Progenitor cell of endocrine pancreas (in vitro differentiated cells): ENCODE results near the gene EARS2. TPM values are rescaled to one million over a fixed set of nuclear protein-coding genes. Genes with fewer than 3 reads are reported as not detected.

Experiments used
- DNase-seq: peaks from one replicate; pipeline ENCODE4 v3.0.0; 2021; ENCODE audit warnings: low spot score; ENCODE audit not compliant: unreplicated experiment
- H3K27ac Mint-ChIP-seq: 2 replicates; pipeline ENCODE4 v1.8.0; 2021; ENCODE audit warnings: mild to moderate bottlenecking, moderate library complexity, mixed read lengths
- H3K27me3 Mint-ChIP-seq: 2 replicates; pipeline ENCODE4 v1.8.0; 2021; ENCODE audit warnings: mixed read lengths
- H3K36me3 Mint-ChIP-seq: 2 replicates; pipeline ENCODE4 v1.8.0; 2022; ENCODE audit warnings: mixed read lengths; ENCODE audit not compliant: insufficient read depth
- H3K4me1 Mint-ChIP-seq: 2 replicates; pipeline ENCODE4 v1.8.0; 2021; ENCODE audit warnings: low read depth, mixed read lengths
- H3K4me3 Mint-ChIP-seq: 2 replicates; pipeline ENCODE4 v1.8.0; 2021; ENCODE audit warnings: low read depth, mild to moderate bottlenecking, moderate library complexity, mixed read lengths
- H3K9me3 Mint-ChIP-seq: 2 replicates; pipeline ENCODE4 v1.8.0; 2021; ENCODE audit warnings: low read depth, mixed read lengths
- CTCF ChIP-seq: fragments of 200-600 bp; sonication (generic); IDR thresholded peaks from one replicate; pipeline ENCODE4 v1.5.0; 2021; ENCODE audit warnings: antibody characterized with exemption, mild to moderate bottlenecking; ENCODE audit not compliant: unreplicated experiment
- total RNA-seq: library from RNA; stranded (reverse); gene quantifications from 2 replicates; pipeline ENCODE4 v1.2.1, GENCODE V29; 2021

The EARS2 gene
- total RNA-seq, 1 donor from 2014 or later: 24.7 TPM

GRCh38 chr16:23573817-23574216 lies 16.7 kb upstream of the EARS2 start:
- Mint-ChIP-seq H3K27me3 (no peaks in the 10 kb centered on the region), H3K36me3 (peaks cover 17% of the 10 kb centered on the region)

GRCh38 chr16:23572394-23572793 lies 15.2 kb upstream of the EARS2 start:
- Mint-ChIP-seq H3K9me3 (no peaks in the 10 kb centered on the region), H3K27me3 (no peaks in the 10 kb centered on the region), H3K27ac (no peak overlapping the region), H3K36me3 (peaks cover 18% of the 10 kb centered on the region), H3K4me1 (no peaks in the 10 kb centered on the region), H3K4me3 (no peak overlapping the region)
- TF ChIP-seq CTCF: no peak
- DNase-seq: no peak

More at GRCh38 chr16:23573817-23574216, 16.7 kb upstream of the EARS2 start:
- no peak overlapping the region for H3K4me3 Mint-ChIP-seq
- DNase-seq: no peak
- no peak for TF ChIP-seq CTCF
- no peaks in the 10 kb centered on the region for H3K9me3 Mint-ChIP-seq
- H3K27ac Mint-ChIP-seq: no peak overlapping the region
- H3K4me1 Mint-ChIP-seq: no peaks in the 10 kb centered on the region

GRCh38 chr16:23571895-23572294 lies 14.7 kb upstream of the EARS2 start:
- no peak for TF ChIP-seq CTCF
- H3K4me3 Mint-ChIP-seq: no peak overlapping the region
- H3K9me3 Mint-ChIP-seq: no peaks in the 10 kb centered on the region
- no peak overlapping the region for H3K27ac Mint-ChIP-seq
- H3K27me3 Mint-ChIP-seq: no peaks in the 10 kb centered on the region
- DNase-seq: no peak
- no peaks in the 10 kb centered on the region for H3K4me1 Mint-ChIP-seq
- peaks cover 18% of the 10 kb centered on the region for H3K36me3 Mint-ChIP-seq

- H3K9me3 Mint-ChIP-seq: no peaks in the 10 kb centered on the region
- H3K36me3 Mint-ChIP-seq: peaks cover 21% of the 10 kb centered on the region
- H3K4me1 Mint-ChIP-seq: no peaks in the 10 kb centered on the region
- no peak for TF ChIP-seq CTCF
- no peak overlapping the region for H3K4me3 Mint-ChIP-seq
- no peak for DNase-seq
- no peak overlapping the region for H3K27ac Mint-ChIP-seq
- H3K27me3 Mint-ChIP-seq: no peaks in the 10 kb centered on the region
Observed at GRCh38 chr16:23570992-23571632, 14.0 kb upstream of the EARS2 start.

- TF ChIP-seq CTCF: no peak
- H3K36me3 Mint-ChIP-seq: peaks cover 35% of the 10 kb centered on the region
Observed at GRCh38 chr16:23567602-23568001, 10.5 kb upstream of the EARS2 start.

More at GRCh38 chr16:23567602-23568001, 10.5 kb upstream of the EARS2 start:
- Mint-ChIP-seq H3K27me3 (no peaks in the 10 kb centered on the region), H3K9me3 (no peaks in the 10 kb centered on the region), H3K4me1 (no peaks in the 10 kb centered on the region), H3K27ac (no peak overlapping the region), H3K4me3 (no peak overlapping the region)
- DNase-seq: no peak
